GM19240 (cell line): Measurements from ENCODE around the gene CXCL1.
"Not testable (repeated sequence)": the region's sequence is repeated elsewhere in the genome, so short reads cannot be mapped to it uniquely, and the experiment has no call there.

Source experiments
- DNase-seq: peaks from one replicate; pipeline ENCODE4 v3.0.0; 2011; ENCODE audit warnings: low spot score; ENCODE audit not compliant: insufficient read length

Gene CXCL1

GRCh38 chr4:73874386-73874785 is 5.2 kb downstream of the CXCL1 start:
- no peak for DNase-seq

- DNase-seq = no peak
These were observed 6.2 kb downstream of the CXCL1 start for GRCh38 chr4:73875401-73875800.

- no peak for DNase-seq
These were observed 14.1 kb downstream of the CXCL1 start for GRCh38 chr4:73883306-73883705.

- no peak for DNase-seq
These were observed 16.5 kb downstream of the CXCL1 start for GRCh38 chr4:73885574-73886267.

GRCh38 chr4:73891326-73891725 is 22.1 kb downstream of the CXCL1 start:
- no peak for DNase-seq

- DNase-seq = no peak
These were observed 22.7 kb downstream of the CXCL1 start for GRCh38 chr4:73891739-73892405.

GRCh38 chr4:73892966-73893365 is 23.8 kb downstream of the CXCL1 start:
- DNase-seq = no peak

GRCh38 chr4:73894001-73894400 is 24.8 kb downstream of the CXCL1 start:
- DNase-seq = no peak

GRCh38 chr4:73895201-73896175 is 26.3 kb downstream of the CXCL1 start:
- DNase-seq = no peak

GRCh38 chr4:73896416-73896815 is 27.2 kb downstream of the CXCL1 start:
- no peak for DNase-seq

- no peak for DNase-seq
These were observed 28.4 kb downstream of the CXCL1 start for GRCh38 chr4:73897380-73898136.

GRCh38 chr4:73899338-73899737 is 30.1 kb downstream of the CXCL1 start:
- DNase-seq = not testable (repeated sequence)

GRCh38 chr4:73901031-73901430 is 31.8 kb downstream of the CXCL1 start:
- no peak for DNase-seq

- DNase-seq = no peak
These were observed 32.9 kb downstream of the CXCL1 start for GRCh38 chr4:73902038-73902637.

GRCh38 chr4:73902817-73903547 is 33.8 kb downstream of the CXCL1 start:
- DNase-seq = no peak

- DNase-seq = no peak
These were observed 35.3 kb downstream of the CXCL1 start for GRCh38 chr4:73904491-73904890.

GRCh38 chr4:73908965-73909364 is 39.8 kb downstream of the CXCL1 start:
- no peak for DNase-seq

GRCh38 chr4:73911746-73912145 is 42.6 kb downstream of the CXCL1 start:
- DNase-seq = no peak

GRCh38 chr4:73912191-73912590 is 43.0 kb downstream of the CXCL1 start:
- no peak for DNase-seq

- DNase-seq = no peak
These were observed 44.9 kb downstream of the CXCL1 start for GRCh38 chr4:73914071-73914470.
